ENCODE measurements around the gene HSPE1. TPM values are rescaled to one million over a fixed set of nuclear protein-coding genes. Genes with fewer than 3 reads are reported as not detected.
"Not testable (repeated sequence)": the region's sequence is repeated elsewhere in the genome, so short reads cannot be mapped to it uniquely, and the experiment has no call there.

Gene HSPE1
- 10 to 100 TPM; 22.3 to 55.0 (median 39.4) TPM for total RNA-seq

- no peaks in the 10 kb centered on the region for H3K9me3 ChIP-seq
- intact Hi-C loops (cut with DNase I; ENCODE audit: low total_unique reads), result loop anchor here (10.0 kb wide), 1 partner anchor 65 kb away; the partner anchor contains the start of gene SF3B1
- H3K27me3 ChIP-seq, result no peaks in the 10 kb centered on the region
- H3K36me3 ChIP-seq, result no peaks in the 10 kb centered on the region
- DNase-seq, result peak; percentile 98 to 99
- H3K4me1 ChIP-seq, result peaks cover 0 to 14% of the 10 kb centered on the region in 2 donors
- peak in 3 of 4 experiments; percentile 50 to 71 (median 57) for TF ChIP-seq CTCF (IDR thresholded peaks at IDR 0.05)
- peak; percentile 93 to 96 for TF ChIP-seq POLR2A (IDR thresholded peaks at IDR 0.05)
- peak within 1 kb of the TSS; percentile 80 to 90 for H3K4me3 ChIP-seq
- peak within 1 kb of the TSS; percentile 97 to 99 for H3K27ac ChIP-seq
Observed at GRCh38 chr2:197499594-197500502, at the start of gene HSPE1, which contains the start of gene HSPD1. Gene HSPE1 (plus strand): TSS chr2:197500379. CDS start chr2:197500437, 58 bp downstream. Gene HSPD1 (minus strand): TSS chr2:197499840. CDS start chr2:197498848, 992 bp downstream.

- peaks cover 0 to 11% of the 10 kb centered on the region in 2 donors for H3K4me1 ChIP-seq
- no peak overlapping the region for H3K4me3 ChIP-seq
- no peaks in the 10 kb centered on the region for H3K27me3 ChIP-seq
- no peaks in the 10 kb centered on the region for H3K36me3 ChIP-seq
- intact Hi-C loops (cut with DNase I; ENCODE audit: low total_unique reads), result no loop called here
- no peak overlapping the region for H3K27ac ChIP-seq
- no peaks in the 10 kb centered on the region for H3K9me3 ChIP-seq
- DNase-seq, result no peak
- TF ChIP-seq CTCF (IDR thresholded peaks at IDR 0.05) (no peak), POLR2A (IDR thresholded peaks at IDR 0.05) (no peak)
Observed at GRCh38 chr2:197450465-197450864, 49.7 kb upstream of the HSPE1 start.

- H3K4me3 ChIP-seq; DNase-seq; H3K27ac ChIP-seq; H3K27me3 ChIP-seq; intact Hi-C loops (cut with DNase I; ENCODE audit: low total_unique reads); H3K36me3 ChIP-seq; H3K9me3 ChIP-seq: not testable (repeated sequence)
- H3K4me1 ChIP-seq, result peaks cover 0 to 11% of the 10 kb centered on the region in 2 donors
Observed at GRCh38 chr2:197450935-197451358, 49.2 kb upstream of the HSPE1 start.

- Histone ChIP-seq H3K4me3 (peak overlapping the region; percentile 51 to 88), H3K27ac (peak overlapping the region; percentile 91 to 97), H3K9me3 (no peaks in the 10 kb centered on the region), H3K27me3 (no peaks in the 10 kb centered on the region), H3K36me3 (no peaks in the 10 kb centered on the region), H3K4me1 (peaks cover 0 to 11% of the 10 kb centered on the region in 2 donors)
- TF ChIP-seq CTCF (IDR thresholded peaks at IDR 0.05) (no peak), POLR2A (IDR thresholded peaks at IDR 0.05) (no peak)
- intact Hi-C loops (cut with DNase I; ENCODE audit: low total_unique reads), result no loop called here
- DNase-seq, result no peak
Observed at GRCh38 chr2:197452754-197453122, 47.4 kb upstream of the HSPE1 start.

GRCh38 chr2:197453123-197453913 is 46.9 kb upstream of the HSPE1 start, which contains the start of gene COQ10B:
Gene COQ10B (plus strand): TSS chr2:197453552. CDS start chr2:197453561, 9 bp downstream.
- Histone ChIP-seq H3K9me3 (no peaks in the 10 kb centered on the region), H3K4me1 (peaks cover 0 to 11% of the 10 kb centered on the region in 2 donors), H3K27me3 (no peaks in the 10 kb centered on the region), H3K27ac (peak within 1 kb of the TSS; percentile 98 to 99), H3K36me3 (no peaks in the 10 kb centered on the region), H3K4me3 (peak within 1 kb of the TSS; percentile 89 to 96)
- TF ChIP-seq POLR2A (IDR thresholded peaks at IDR 0.05) (peak; percentile 88 to 89), CTCF (IDR thresholded peaks at IDR 0.05) (peak in 3 of 4 experiments; percentile 34 to 39 (median 37))
- DNase-seq, result peak; percentile 99
- intact Hi-C loops (cut with DNase I; ENCODE audit: low total_unique reads), result no loop called here

All from uterus (tissue), 4 donors.